ENCODE results near the gene POLA1. TPM values are rescaled to one million over a fixed set of nuclear protein-coding genes. Genes with fewer than 3 reads are reported as not detected.

The POLA1 gene
- total and polyA plus RNA-seq, 2 of the 4 experiments (the other 2 are of a cell fraction), result 4.0 to 15.1 TPM

DNA sequence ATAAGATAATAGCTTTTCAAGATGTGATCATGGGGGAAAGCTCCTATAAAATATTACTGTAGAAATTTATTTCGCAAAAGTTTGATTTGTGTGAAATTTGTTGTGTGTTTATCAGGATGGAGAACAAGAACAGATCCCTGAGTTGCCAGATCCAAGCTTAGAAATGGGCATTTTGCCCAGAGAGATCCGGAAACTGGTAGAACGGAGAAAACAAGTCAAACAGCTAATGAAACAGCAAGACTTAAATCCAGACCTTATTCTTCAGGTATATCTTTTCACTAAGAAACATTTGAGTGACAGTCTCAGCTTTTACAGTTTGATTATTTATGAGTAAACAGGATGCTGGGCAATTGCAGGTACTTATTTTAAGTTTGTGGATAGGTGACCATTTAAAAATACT, 54.5 kb downstream of the POLA1 start:
- POLR2A ChIA-PET (ENCODE audit: unreplicated experiment), result no interaction called here
- no peak overlapping the region for H3K4me2 ChIP-seq (ENCODE audit: low read depth, low read length)
- no TSS peak for BruUV-seq (replicated peaks)
- ATAC-seq (ENCODE audit: low read depth), result no peak
- no peak overlapping the region for H2AK5ac ChIP-seq (ENCODE audit: low read depth, low read length)
- intact Hi-C loops (cut with micrococcal nuclease) (no loop called here), dilution Hi-C loops (cut with HindIII; ENCODE audit: low sequenced_read_pairs, unreplicated experiment) (no loop called here), in situ Hi-C loops (cut with MboI; ENCODE audit: low sequenced_read_pairs) (no loop called here)
- no CpG with 5 or more reads among the region's 3 CpGs for WGBS, 2 experiments (ENCODE audit: extremely low coverage in 2 of 2, insufficient read length in 1 of 2)
- no peak overlapping the region for H3K18ac ChIP-seq (ENCODE audit: low read depth, low read length)
- no peak overlapping the region for H2BK15ac ChIP-seq (ENCODE audit: low read depth, low read length)
- H3K79me1 ChIP-seq (ENCODE audit: low read depth in 1 of 2, low read length in 2 of 2), result no peaks in the 10 kb centered on the region
- H3K4ac ChIP-seq (ENCODE audit: low read depth, low read length), result no peak overlapping the region
- no peak overlapping the region for H3K14ac ChIP-seq (replicated peaks; ENCODE audit: low read depth, low read length)
- no peak overlapping the region for H2BK120ac ChIP-seq (ENCODE audit: low read depth, low read length)
- no peak overlapping the region for H3K9ac ChIP-seq (ENCODE audit: low read depth, low read length)
- H3K4me3 ChIP-seq (ENCODE audit: insufficient read depth, low read depth, low read length), result no peak overlapping the region
- H4K8ac ChIP-seq (ENCODE audit: low read depth in 2 of 2, low read length in 2 of 2), result no peak overlapping the region
- H4K91ac ChIP-seq (ENCODE audit: insufficient read depth, low read depth, low read length), result no peak overlapping the region
- no peak overlapping the region for H4K5ac ChIP-seq (ENCODE audit: low read depth, low read length)
- H3K4me1 ChIP-seq (ENCODE audit: control insufficient read depth, insufficient read depth, low read length), result no peaks in the 10 kb centered on the region
- H2BK20ac ChIP-seq (ENCODE audit: low read depth, low read length), result no peak overlapping the region
- no peak overlapping the region for H3K23ac ChIP-seq (ENCODE audit: low read depth, low read length)
- no peak overlapping the region for H2BK5ac ChIP-seq (ENCODE audit: low read depth, low read length, poor library complexity, severe bottlenecking)
- TF ChIP-seq, protein P1, sequence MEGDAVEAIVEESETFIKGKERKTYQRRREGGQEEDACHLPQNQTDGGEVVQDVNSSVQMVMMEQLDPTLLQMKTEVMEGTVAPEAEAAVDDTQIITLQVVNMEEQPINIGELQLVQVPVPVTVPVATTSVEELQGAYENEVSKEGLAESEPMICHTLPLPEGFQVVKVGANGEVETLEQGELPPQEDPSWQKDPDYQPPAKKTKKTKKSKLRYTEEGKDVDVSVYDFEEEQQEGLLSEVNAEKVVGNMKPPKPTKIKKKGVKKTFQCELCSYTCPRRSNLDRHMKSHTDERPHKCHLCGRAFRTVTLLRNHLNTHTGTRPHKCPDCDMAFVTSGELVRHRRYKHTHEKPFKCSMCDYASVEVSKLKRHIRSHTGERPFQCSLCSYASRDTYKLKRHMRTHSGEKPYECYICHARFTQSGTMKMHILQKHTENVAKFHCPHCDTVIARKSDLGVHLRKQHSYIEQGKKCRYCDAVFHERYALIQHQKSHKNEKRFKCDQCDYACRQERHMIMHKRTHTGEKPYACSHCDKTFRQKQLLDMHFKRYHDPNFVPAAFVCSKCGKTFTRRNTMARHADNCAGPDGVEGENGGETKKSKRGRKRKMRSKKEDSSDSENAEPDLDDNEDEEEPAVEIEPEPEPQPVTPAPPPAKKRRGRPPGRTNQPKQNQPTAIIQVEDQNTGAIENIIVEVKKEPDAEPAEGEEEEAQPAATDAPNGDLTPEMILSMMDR (conservative IDR thresholded peaks at IDR 0.05; ENCODE audit: low read depth, low read length), result no peak
- TF ChIP-seq RAD21 (IDR thresholded peaks at IDR 0.05; ENCODE audit: low read length) (no peak), SMC3 (IDR thresholded peaks at IDR 0.05; ENCODE audit: low read depth, low read length) (no peak), MAZ (IDR thresholded peaks at IDR 0.05; ENCODE audit: borderline replicate concordance, low read depth, low read length) (no peak), BHLHE40 (IDR thresholded peaks at IDR 0.05; ENCODE audit: low read depth, low read length) (no peak), FOS (IDR thresholded peaks at IDR 0.05; ENCODE audit: low read depth, low read length) (no peak)
- H2AK9ac ChIP-seq (replicated peaks; ENCODE audit: low read depth, low read length, poor library complexity), result no peak overlapping the region
- no peaks in the 10 kb centered on the region for H3K36me3 ChIP-seq (ENCODE audit: control insufficient read depth, insufficient read depth, low read length)
- H2AFZ ChIP-seq (replicated peaks; ENCODE audit: low read length, poor library complexity), result no peak overlapping the region
- no peaks in the 10 kb centered on the region for H3K9me1 ChIP-seq (ENCODE audit: insufficient read depth, low read length)
- no peak overlapping the region for H3K56ac ChIP-seq (ENCODE audit: extremely low read depth, insufficient read depth, low read length)
- no peaks in the 10 kb centered on the region for H4K20me1 ChIP-seq (ENCODE audit: insufficient read depth, low read length)
- no peaks in the 10 kb centered on the region for H3K9me3 ChIP-seq (ENCODE audit: control insufficient read depth, insufficient read depth, low read length)
- CTCF ChIA-PET, result no interaction called here
- no peak overlapping the region for H3K27ac ChIP-seq (ENCODE audit: insufficient read depth, low read length)
- no peaks in the 10 kb centered on the region for H3K27me3 ChIP-seq (ENCODE audit: control insufficient read depth, insufficient read depth, low read length)
- no peak for DNase-seq

Data from IMR-90 (cell line).